Naive B cell (primary cell): ENCODE data around the gene GART. TPM values are rescaled to one million over a fixed set of nuclear protein-coding genes. Genes with fewer than 3 reads are reported as not detected.
A peak's percentile ranks its signal among the peaks of the same experiment; 100 is the strongest.

Source experiments
- ATAC-seq, 2 donors: fragments of 150-1000 bp; cut with Tn5 transposase; 2 replicates each; pipeline ENCODE4 v1.10.0; 2021; ENCODE audit warnings: low read depth in 2 of 2, mild to moderate bottlenecking in 2 of 2, moderate library complexity in 2 of 2
- DNase-seq: peaks from one replicate; pipeline ENCODE4 v3.0.0; 2022
- H3K27ac Mint-ChIP-seq, 6 donors: one replicate each; pipeline ENCODE4 v1.8.0; 2020 to 2022; ENCODE audit warnings: mild to moderate bottlenecking in 6 of 6, mixed read lengths in 6 of 6, moderate library complexity in 5 of 6, inconsistent platforms in 2 of 6
- H3K27me3 Mint-ChIP-seq, 3 donors: one replicate each; pipeline ENCODE4 v1.8.0; 2021 to 2022; ENCODE audit warnings: mixed read lengths in 3 of 3, mild to moderate bottlenecking in 1 of 3
- H3K36me3 Mint-ChIP-seq, 2 donors: one replicate each; pipeline ENCODE4 v1.8.0; 2020 to 2022; ENCODE audit warnings: mixed read lengths in 2 of 2, inconsistent platforms in 1 of 2, mild to moderate bottlenecking in 1 of 2
- H3K4me1 Mint-ChIP-seq, 3 donors: one replicate each; pipeline ENCODE4 v1.8.0; 2020 to 2022; ENCODE audit warnings: mixed read lengths in 3 of 3, inconsistent platforms in 1 of 3, mild to moderate bottlenecking in 1 of 3, moderate library complexity in 1 of 3
- H3K4me3 Mint-ChIP-seq, 8 donors: one replicate each; pipeline ENCODE4 v1.8.0; 2020 to 2022; ENCODE audit warnings: mild to moderate bottlenecking in 8 of 8, mixed read lengths in 8 of 8, moderate library complexity in 8 of 8, inconsistent platforms in 2 of 8
- H3K9me3 Mint-ChIP-seq, 7 donors: one replicate each; pipeline ENCODE4 v1.8.0; 2020 to 2022; ENCODE audit warnings: mixed read lengths in 7 of 7, mild to moderate bottlenecking in 5 of 7, inconsistent platforms in 2 of 7, moderate library complexity in 1 of 7
- polyA plus RNA-seq, 6 donors: library from polyadenylated mRNA; unstranded; fragments of 300-500 nt; fragmentation: Illumina TruSeq; gene quantifications; one replicate each; pipeline ENCODE4 v1.2.3, GENCODE V29; 2021; ENCODE audit warnings: low read depth in 6 of 6

Gene GART
- polyA plus RNA-seq, 6 donors from 2014 or later = 24.8 to 38.4 (median 32.2) TPM

DNA sequence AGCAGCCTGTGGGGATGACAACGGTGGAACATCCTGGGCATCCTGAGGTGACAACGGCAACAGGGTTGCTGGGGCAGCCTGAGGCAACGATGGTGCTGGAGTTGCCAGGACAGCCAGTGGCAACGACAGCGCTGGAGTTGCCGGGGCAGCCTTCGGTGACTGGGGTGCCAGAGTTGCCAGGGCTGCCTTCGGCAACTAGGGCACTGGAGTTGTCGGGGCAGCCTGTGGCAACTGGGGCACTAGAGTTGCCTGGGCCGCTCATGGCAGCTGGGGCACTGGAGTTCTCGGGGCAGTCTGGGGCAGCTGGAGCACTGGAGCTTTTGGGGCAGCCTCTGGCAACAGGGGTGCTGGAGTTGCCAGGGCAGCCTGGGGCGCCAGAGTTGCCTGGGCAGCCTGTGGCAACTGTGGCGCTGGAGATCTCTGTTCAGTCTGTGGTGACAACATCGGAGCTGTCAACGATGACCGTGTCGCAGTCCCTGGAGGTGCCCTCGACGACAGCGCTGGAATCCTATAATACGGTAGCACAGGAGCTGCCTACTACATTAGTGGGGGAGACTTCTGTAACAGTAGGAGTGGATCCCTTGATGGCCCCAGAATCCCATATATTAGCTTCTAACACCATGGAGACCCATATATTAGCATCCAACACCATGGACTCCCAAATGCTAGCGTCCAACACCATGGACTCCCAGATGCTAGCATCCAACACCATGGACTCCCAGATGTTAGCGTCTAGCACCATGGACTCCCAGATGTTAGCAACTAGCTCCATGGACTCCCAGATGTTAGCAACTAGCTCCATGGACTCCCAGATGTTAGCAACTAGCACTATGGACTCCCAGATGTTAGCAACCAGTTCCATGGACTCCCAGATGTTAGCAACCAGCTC, 9.1 kb upstream of the GART start:
- Mint-ChIP-seq H3K27ac (no peak overlapping the region), H3K4me3 (peak overlapping the region in 1 of 8 donors; percentile 53), H3K9me3 (no peaks in the 10 kb centered on the region), H3K27me3 (no peaks in the 10 kb centered on the region), H3K4me1 (peaks cover 22 to 35% (median 33%) of the 10 kb centered on the region in 3 donors), H3K36me3 (peaks cover 30 to 36% of the 10 kb centered on the region in 2 donors)
- DNase-seq (no peak), ATAC-seq (no peak)

DNA sequence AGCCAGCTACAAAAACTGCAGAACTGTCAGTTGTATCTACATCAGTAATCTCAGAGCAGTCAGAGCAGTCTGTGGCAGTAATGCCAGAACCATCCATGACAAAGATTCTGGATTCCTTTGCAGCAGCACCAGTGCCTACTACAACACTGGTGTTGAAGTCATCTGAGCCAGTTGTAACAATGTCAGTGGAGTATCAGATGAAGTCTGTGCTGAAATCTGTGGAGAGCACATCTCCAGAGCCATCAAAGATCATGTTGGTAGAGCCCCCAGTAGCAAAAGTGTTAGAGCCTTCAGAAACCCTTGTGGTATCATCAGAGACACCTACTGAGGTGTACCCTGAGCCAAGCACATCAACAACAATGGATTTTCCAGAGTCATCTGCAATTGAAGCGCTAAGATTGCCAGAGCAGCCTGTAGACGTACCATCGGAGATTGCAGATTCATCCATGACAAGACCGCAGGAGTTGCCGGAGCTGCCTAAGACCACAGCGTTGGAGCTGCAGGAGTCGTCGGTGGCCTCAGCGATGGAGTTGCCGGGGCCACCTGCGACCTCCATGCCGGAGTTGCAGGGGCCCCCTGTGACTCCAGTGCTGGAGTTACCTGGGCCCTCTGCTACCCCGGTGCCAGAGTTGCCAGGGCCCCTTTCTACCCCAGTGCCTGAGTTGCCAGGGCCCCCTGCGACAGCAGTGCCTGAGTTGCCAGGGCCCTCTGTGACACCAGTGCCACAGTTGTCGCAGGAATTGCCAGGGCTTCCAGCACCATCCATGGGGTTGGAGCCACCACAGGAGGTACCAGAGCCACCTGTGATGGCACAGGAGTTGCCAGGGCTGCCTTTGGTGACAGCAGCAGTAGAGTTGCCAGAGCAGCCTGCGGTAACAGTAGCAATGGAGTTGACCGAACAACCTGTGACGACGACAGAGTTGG, 8.2 kb upstream of the GART start:
- peaks cover 24 to 29% of the 10 kb centered on the region in 2 donors for H3K36me3 Mint-ChIP-seq
- DNase-seq = no peak
- peak overlapping the region in 2 of 6 donors; percentile 15 to 67 for H3K27ac Mint-ChIP-seq
- no peaks in the 10 kb centered on the region for H3K9me3 Mint-ChIP-seq
- peaks cover 18 to 37% (median 28%) of the 10 kb centered on the region in 3 donors for H3K4me1 Mint-ChIP-seq
- H3K27me3 Mint-ChIP-seq = no peaks in the 10 kb centered on the region
- no peak for ATAC-seq
- no peak overlapping the region for H3K4me3 Mint-ChIP-seq

- H3K36me3 Mint-ChIP-seq = peaks cover 11 to 23% of the 10 kb centered on the region in 2 donors
- peak overlapping the region in 1 of 6 donors; percentile 62 for H3K27ac Mint-ChIP-seq
- ATAC-seq (no peak), DNase-seq (peak; percentile 18)
- H3K27me3 Mint-ChIP-seq = no peaks in the 10 kb centered on the region
- peak overlapping the region in 6 of 8 donors; percentile 50 to 97 (median 66) for H3K4me3 Mint-ChIP-seq
- H3K9me3 Mint-ChIP-seq = no peaks in the 10 kb centered on the region
- H3K4me1 Mint-ChIP-seq = peaks cover 24 to 54% (median 50%) of the 10 kb centered on the region in 3 donors
Measured at GRCh38 chr21:33546086-33546485, 4.2 kb upstream of the GART start.

DNA sequence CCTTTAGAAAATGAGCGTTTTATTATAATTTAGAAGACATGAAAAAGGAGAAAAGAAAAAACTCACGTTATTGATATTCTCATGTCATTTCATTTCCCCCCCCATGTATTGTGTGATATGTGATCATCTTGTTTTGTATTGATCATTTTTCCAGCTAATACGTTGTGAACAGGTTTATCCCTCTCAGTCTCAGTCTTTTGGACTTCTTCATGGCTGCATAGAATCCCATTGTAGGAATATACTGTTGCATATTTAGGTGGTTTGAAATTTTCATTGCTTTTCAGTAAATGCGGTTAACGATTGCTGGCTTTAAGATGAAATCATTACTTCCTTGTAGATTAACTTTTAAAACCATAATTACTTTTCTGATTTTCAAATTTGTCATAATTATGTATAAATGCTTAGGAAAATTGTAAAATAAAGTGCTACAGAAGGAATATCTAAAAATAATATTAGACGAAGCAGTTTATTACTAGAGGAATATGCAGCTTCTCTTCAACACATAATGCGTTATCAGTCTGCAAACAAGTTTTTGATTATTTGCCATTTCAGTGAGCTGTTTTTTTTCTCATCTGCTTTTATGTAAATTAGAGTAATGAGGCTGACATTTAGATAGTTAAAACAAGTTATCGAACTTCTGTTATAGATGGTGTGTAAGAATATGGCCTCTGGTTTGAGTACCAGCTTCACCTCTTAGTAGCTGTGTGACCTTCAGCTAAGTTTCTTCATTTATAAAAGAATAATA, 2.7 kb upstream of the GART start:
- Mint-ChIP-seq H3K4me3 (peak overlapping the region; percentile 91 to 100 (median 99)), H3K9me3 (no peaks in the 10 kb centered on the region), H3K36me3 (peaks cover 5 to 20% of the 10 kb centered on the region in 2 donors), H3K27ac (peak overlapping the region in 5 of 6 donors; percentile 26 to 100 (median 74)), H3K4me1 (peaks cover 28 to 59% (median 53%) of the 10 kb centered on the region in 3 donors), H3K27me3 (no peaks in the 10 kb centered on the region)
- ATAC-seq = no peak
- DNase-seq = no peak

DNA sequence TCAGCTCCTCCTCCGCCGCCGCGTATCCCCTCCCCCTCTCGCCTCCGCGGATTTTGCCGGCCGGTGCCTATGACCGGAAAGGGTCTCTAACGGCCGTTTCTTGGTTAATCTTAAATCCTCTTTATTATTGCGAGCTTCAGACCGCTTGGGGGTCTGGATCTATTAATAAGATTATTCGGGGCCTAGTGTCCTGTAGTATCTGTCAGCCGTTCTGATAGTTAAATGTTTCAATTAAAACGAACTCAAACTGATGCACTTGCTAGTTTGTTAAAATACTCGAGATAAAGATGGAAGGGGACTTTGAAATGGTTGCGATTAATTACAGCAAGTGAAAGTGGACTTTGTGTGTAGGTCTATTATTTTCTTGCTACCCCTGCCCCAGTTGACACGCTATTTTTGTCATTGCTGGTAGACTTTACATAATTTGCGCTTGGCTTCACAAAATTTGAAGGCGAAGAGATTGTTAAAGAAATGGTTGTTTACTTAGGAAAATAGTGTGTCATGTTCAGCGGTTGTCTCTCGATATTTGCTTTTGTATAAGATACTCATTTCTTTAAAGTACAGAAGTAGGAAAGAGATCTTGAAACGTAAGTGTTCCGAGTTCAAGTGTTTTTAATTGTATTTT, 1.7 kb upstream of the GART start:
- ATAC-seq = no peak

DNA sequence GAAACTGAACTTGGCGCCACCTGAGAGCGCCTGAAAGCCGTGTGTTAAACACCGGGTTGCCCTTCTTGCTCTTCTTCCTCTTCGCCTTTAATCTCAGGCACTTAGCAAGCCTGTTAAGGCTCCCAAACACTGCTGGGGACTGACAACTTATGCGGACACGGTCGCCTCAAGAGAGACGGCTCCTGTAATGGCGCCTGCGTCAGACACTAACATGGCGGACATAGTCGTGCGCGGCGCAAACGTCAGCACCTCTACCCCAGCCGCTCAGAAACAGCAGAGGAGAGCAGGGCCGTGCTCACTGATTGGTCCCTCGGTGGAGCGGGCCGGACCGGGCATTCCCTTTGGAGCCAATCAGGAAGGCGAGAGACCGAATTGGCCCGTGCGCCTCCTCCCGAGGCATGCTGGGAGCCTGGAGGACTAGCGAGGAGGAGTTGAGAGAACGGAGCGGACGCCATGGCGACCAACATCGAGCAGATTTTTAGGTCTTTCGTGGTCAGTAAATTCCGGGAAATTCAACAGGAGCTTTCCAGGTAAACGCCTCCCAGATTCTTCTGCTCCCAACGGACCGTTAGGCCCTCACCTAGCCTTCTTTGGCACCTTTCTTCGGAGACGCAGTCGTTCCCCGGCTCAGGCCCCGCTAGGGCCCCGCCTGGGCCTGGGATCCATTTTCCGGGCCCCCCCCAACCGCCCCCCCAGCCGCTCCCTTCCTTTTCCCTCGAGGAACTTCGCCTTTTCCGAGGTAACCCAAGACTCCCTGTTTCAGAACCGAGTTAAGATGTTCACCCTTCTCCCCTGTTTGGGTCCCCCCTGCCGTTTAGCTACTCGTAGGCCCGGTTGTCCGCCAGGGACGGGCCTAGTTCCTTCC, 955 bp upstream of the GART start, which contains the start of gene SON:
Gene SON, plus strand, starts transcription at position 399 of the 865 bp plus-strand sequence. Its CDS starts 55 bp downstream, at position 454.
- Mint-ChIP-seq H3K4me3 (peak within 1 kb of the TSS; percentile 91 to 100 (median 99)), H3K4me1 (peaks cover 23 to 49% (median 46%) of the 10 kb centered on the region in 3 donors), H3K9me3 (no peaks in the 10 kb centered on the region), H3K36me3 (peaks cover 0 to 14% of the 10 kb centered on the region in 2 donors), H3K27ac (peak within 1 kb of the TSS; percentile 98 to 100 (median 100)), H3K27me3 (no peaks in the 10 kb centered on the region)
- DNase-seq (peak; percentile 98), ATAC-seq (peak; percentile 82 to 86)

More for the DNA sequence above, 1.7 kb upstream of the GART start:
- peaks cover 23 to 49% (median 46%) of the 10 kb centered on the region in 3 donors for H3K4me1 Mint-ChIP-seq
- peak overlapping the region; percentile 91 to 100 (median 99) for H3K4me3 Mint-ChIP-seq
- no peak for DNase-seq
- H3K27ac Mint-ChIP-seq = peak overlapping the region; percentile 98 to 100 (median 100)
- peaks cover 0 to 14% of the 10 kb centered on the region in 2 donors for H3K36me3 Mint-ChIP-seq
- no peaks in the 10 kb centered on the region for H3K27me3 Mint-ChIP-seq
- no peaks in the 10 kb centered on the region for H3K9me3 Mint-ChIP-seq

DNA sequence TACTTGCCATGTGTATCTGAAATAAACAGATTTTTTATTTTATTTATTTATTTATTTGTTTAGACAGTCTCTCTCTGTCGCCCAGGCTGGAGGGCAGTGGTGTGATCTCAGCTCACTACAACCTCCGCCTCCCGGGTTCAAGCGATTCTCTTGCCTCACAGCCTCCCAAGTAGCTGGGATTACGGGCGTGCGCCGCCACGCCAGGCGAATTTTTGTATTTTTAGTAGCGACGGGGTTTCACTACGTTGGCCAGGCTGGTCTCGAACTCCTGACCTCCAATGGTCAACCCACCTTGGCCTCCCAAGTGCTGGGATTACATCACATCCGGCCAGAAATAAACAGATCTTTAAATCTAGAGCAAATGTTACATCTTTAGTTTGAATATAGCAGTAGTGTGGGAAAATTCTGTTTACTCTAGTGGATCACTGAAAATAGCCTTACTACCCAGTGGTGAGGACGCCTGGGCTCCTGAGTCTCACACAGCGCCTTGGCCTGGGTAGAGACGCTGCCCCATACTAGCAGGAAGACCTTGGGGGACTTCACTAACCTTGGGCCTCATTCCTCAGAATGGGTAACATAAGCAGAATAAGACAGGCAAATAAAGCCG, 709 bp downstream of the GART start:
- Mint-ChIP-seq H3K9me3 (no peaks in the 10 kb centered on the region), H3K4me3 (peak overlapping the region; percentile 91 to 100 (median 99)), H3K36me3 (peaks cover 9 to 26% of the 10 kb centered on the region in 2 donors), H3K27me3 (no peaks in the 10 kb centered on the region), H3K27ac (peak overlapping the region; percentile 98 to 100 (median 100)), H3K4me1 (peaks cover 29 to 52% (median 44%) of the 10 kb centered on the region in 3 donors)
- ATAC-seq (no peak), DNase-seq (no peak)

DNA sequence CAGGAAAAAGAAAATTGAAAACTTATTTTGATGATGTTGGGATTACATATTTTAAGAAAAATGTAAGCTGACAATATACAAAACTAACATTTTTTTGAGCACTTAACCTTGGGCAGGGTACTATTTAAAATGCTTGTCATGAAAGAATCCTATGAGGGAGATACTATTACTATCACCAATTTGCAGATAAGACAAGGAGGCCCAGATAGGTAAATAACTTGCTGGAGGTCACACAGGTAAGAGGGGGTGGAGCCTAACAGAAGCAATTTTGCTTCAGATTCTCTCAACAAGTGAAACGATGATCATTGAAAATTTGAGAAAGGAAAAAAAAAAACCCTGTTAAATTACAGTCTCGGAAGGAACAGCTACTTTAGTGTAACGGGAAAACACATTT, 1.2 kb downstream of the GART start:
- Mint-ChIP-seq H3K4me1 (peaks cover 26 to 52% (median 39%) of the 10 kb centered on the region in 3 donors), H3K27ac (peak overlapping the region in 5 of 6 donors; percentile 14 to 98 (median 86)), H3K4me3 (peak overlapping the region; percentile 63 to 99 (median 88))

GRCh38 chr21:33539616-33540015, 2.3 kb downstream of the GART start:
- peak overlapping the region in 1 of 8 donors; percentile 97 for H3K4me3 Mint-ChIP-seq
- H3K4me1 Mint-ChIP-seq = peaks cover 26 to 47% (median 30%) of the 10 kb centered on the region in 3 donors
- ATAC-seq (no peak), DNase-seq (no peak)
- H3K27me3 Mint-ChIP-seq = no peaks in the 10 kb centered on the region
- no peaks in the 10 kb centered on the region for H3K9me3 Mint-ChIP-seq
- H3K36me3 Mint-ChIP-seq = peaks cover 9 to 26% of the 10 kb centered on the region in 2 donors
- no peak overlapping the region for H3K27ac Mint-ChIP-seq

More for the DNA sequence above, 1.2 kb downstream of the GART start:
- no peak for ATAC-seq
- Mint-ChIP-seq H3K9me3 (no peaks in the 10 kb centered on the region), H3K27me3 (no peaks in the 10 kb centered on the region), H3K36me3 (peaks cover 9 to 26% of the 10 kb centered on the region in 2 donors)
- no peak for DNase-seq

- peaks cover 17 to 19% of the 10 kb centered on the region in 2 donors for H3K36me3 Mint-ChIP-seq
- no peaks in the 10 kb centered on the region for H3K27me3 Mint-ChIP-seq
- ATAC-seq (no peak), DNase-seq (no peak)
- H3K27ac Mint-ChIP-seq = peak overlapping the region in 1 of 6 donors; percentile 9
- H3K4me1 Mint-ChIP-seq = peaks cover 17 to 28% (median 18%) of the 10 kb centered on the region in 3 donors
- H3K4me3 Mint-ChIP-seq = peak overlapping the region in 1 of 8 donors; percentile 0
- H3K9me3 Mint-ChIP-seq = no peaks in the 10 kb centered on the region
Measured at GRCh38 chr21:33537212-33537611, 4.7 kb downstream of the GART start.

GRCh38 chr21:33531007-33531406, 10.9 kb downstream of the GART start:
- Mint-ChIP-seq H3K4me3 (no peak overlapping the region), H3K36me3 (peaks cover 32 to 34% of the 10 kb centered on the region in 2 donors), H3K27me3 (no peaks in the 10 kb centered on the region), H3K4me1 (peaks cover 0 to 8% (median under 1%) of the 10 kb centered on the region in 3 donors), H3K9me3 (no peaks in the 10 kb centered on the region), H3K27ac (no peak overlapping the region)
- no peak for ATAC-seq
- no peak for DNase-seq
